IPS-18c (cell line): Measurements from ENCODE around the gene NCKAP5L.
"Not testable (repeated sequence)": the region's sequence is repeated elsewhere in the genome, so short reads cannot be mapped to it uniquely, and the experiment has no call there.

Experiments used
- H3K4me3 ChIP-seq: 2 replicates; pipeline ENCODE4 v1.7.0; 2013; ENCODE audit warnings: low read depth, mild to moderate bottlenecking, low read length, moderate library complexity; ENCODE audit not compliant: insufficient read depth
- H3K9me3 ChIP-seq: one replicate; pipeline ENCODE4 v1.6.1; 2013; ENCODE audit warnings: mild to moderate bottlenecking, low read length, moderate library complexity; ENCODE audit not compliant: control insufficient read depth, insufficient read depth

The NCKAP5L gene

GRCh38 chr12:49868449-49868848 lies 40.2 kb upstream of the NCKAP5L start:
- Histone ChIP-seq H3K9me3 (no peaks in the 10 kb centered on the region), H3K4me3 (no peak overlapping the region)

GRCh38 chr12:49867570-49868341 lies 39.5 kb upstream of the NCKAP5L start:
- no peaks in the 10 kb centered on the region for H3K9me3 ChIP-seq
- H3K4me3 ChIP-seq, result no peak overlapping the region

- Histone ChIP-seq H3K9me3 (no peaks in the 10 kb centered on the region), H3K4me3 (no peak overlapping the region)
These were observed 38.8 kb upstream of the NCKAP5L start for GRCh38 chr12:49866859-49867569.

GRCh38 chr12:49865782-49866135 lies 37.5 kb upstream of the NCKAP5L start:
- Histone ChIP-seq H3K4me3 (no peak overlapping the region), H3K9me3 (no peaks in the 10 kb centered on the region)

- Histone ChIP-seq H3K9me3 (no peaks in the 10 kb centered on the region), H3K4me3 (no peak overlapping the region)
These were observed 37.0 kb upstream of the NCKAP5L start for GRCh38 chr12:49865109-49865781.

GRCh38 chr12:49864798-49865090 lies 36.5 kb upstream of the NCKAP5L start:
- no peak overlapping the region for H3K4me3 ChIP-seq
- H3K9me3 ChIP-seq, result no peaks in the 10 kb centered on the region

- H3K4me3 ChIP-seq, result no peak overlapping the region
- H3K9me3 ChIP-seq, result no peaks in the 10 kb centered on the region
These were observed 36.0 kb upstream of the NCKAP5L start for GRCh38 chr12:49863946-49864797.

GRCh38 chr12:49860921-49861320 lies 32.7 kb upstream of the NCKAP5L start:
- not testable (repeated sequence) for H3K9me3 ChIP-seq, H3K4me3 ChIP-seq

GRCh38 chr12:49855890-49856289 lies 27.7 kb upstream of the NCKAP5L start:
- H3K4me3 ChIP-seq, H3K9me3 ChIP-seq: not testable (repeated sequence)

- peaks cover 2% of the 10 kb centered on the region for H3K9me3 ChIP-seq
- no peak overlapping the region for H3K4me3 ChIP-seq
These were observed 26.8 kb upstream of the NCKAP5L start for GRCh38 chr12:49854976-49855375.

- Histone ChIP-seq H3K9me3 (peaks cover 2% of the 10 kb centered on the region), H3K4me3 (no peak overlapping the region)
These were observed 25.5 kb upstream of the NCKAP5L start for GRCh38 chr12:49853671-49854070.

GRCh38 chr12:49847161-49847560 lies 18.9 kb upstream of the NCKAP5L start:
- Histone ChIP-seq H3K9me3 (no peaks in the 10 kb centered on the region), H3K4me3 (no peak overlapping the region)

- Histone ChIP-seq H3K9me3 (no peaks in the 10 kb centered on the region), H3K4me3 (no peak overlapping the region)
These were observed 17.8 kb upstream of the NCKAP5L start for GRCh38 chr12:49846032-49846431.

GRCh38 chr12:49843876-49844437 lies 15.7 kb upstream of the NCKAP5L start:
- Histone ChIP-seq H3K9me3 (no peaks in the 10 kb centered on the region), H3K4me3 (no peak overlapping the region)

- H3K4me3 ChIP-seq, result peak overlapping the region; percentile 85
- no peaks in the 10 kb centered on the region for H3K9me3 ChIP-seq
These were observed 15.2 kb upstream of the NCKAP5L start for GRCh38 chr12:49843411-49843810.

GRCh38 chr12:49842519-49843352 lies 14.5 kb upstream of the NCKAP5L start, which contains the start of gene BCDIN3D:
Gene BCDIN3D, minus strand, starts transcription at chr12:49843106. Its CDS starts 19 bp downstream, at chr12:49843087.
- H3K9me3 ChIP-seq, result no peaks in the 10 kb centered on the region

More at GRCh38 chr12:49842519-49843352, 14.5 kb upstream of the NCKAP5L start, which contains the start of gene BCDIN3D:
- H3K4me3 ChIP-seq, result peak within 1 kb of the TSS; percentile 85
